Upper lobe of left lung (tissue), 4 donors: ENCODE data around the gene DLEC1.

Source experiments
- EP300 ChIP-seq, 4 donors: sonication (generic); formaldehyde crosslinking; IDR thresholded peaks; one replicate each; pipeline ENCODE4 v1.5.1; 2017; ENCODE audit warnings: antibody characterized with exemption in 4 of 4, control low read depth in 2 of 4
- POLR2A ChIP-seq, 4 donors: fragments of 450-650 bp; IDR thresholded peaks; one replicate each; pipeline ENCODE4 v1.5.1; 2016 to 2017; ENCODE audit warnings: antibody characterized with exemption in 4 of 4, mild to moderate bottlenecking in 2 of 4
- POLR2AphosphoS5 ChIP-seq, 2 donors: sonication (generic); formaldehyde crosslinking; IDR thresholded peaks; one replicate each; pipeline ENCODE4 v1.5.1; 2017; ENCODE audit warnings: antibody characterized with exemption in 2 of 2
- TF ChIP-seq, protein P1 (sequence below), 6 experiments: fragments of 450-650 bp in 4 of 6; fragments of 200-600 bp in 2 of 6; sonication (generic) in 2 of 6; IDR thresholded peaks; one replicate each; pipeline ENCODE4 v1.5.1; 2016 to 2019; ENCODE audit warnings: antibody characterized with exemption in 6 of 6

DNA sequence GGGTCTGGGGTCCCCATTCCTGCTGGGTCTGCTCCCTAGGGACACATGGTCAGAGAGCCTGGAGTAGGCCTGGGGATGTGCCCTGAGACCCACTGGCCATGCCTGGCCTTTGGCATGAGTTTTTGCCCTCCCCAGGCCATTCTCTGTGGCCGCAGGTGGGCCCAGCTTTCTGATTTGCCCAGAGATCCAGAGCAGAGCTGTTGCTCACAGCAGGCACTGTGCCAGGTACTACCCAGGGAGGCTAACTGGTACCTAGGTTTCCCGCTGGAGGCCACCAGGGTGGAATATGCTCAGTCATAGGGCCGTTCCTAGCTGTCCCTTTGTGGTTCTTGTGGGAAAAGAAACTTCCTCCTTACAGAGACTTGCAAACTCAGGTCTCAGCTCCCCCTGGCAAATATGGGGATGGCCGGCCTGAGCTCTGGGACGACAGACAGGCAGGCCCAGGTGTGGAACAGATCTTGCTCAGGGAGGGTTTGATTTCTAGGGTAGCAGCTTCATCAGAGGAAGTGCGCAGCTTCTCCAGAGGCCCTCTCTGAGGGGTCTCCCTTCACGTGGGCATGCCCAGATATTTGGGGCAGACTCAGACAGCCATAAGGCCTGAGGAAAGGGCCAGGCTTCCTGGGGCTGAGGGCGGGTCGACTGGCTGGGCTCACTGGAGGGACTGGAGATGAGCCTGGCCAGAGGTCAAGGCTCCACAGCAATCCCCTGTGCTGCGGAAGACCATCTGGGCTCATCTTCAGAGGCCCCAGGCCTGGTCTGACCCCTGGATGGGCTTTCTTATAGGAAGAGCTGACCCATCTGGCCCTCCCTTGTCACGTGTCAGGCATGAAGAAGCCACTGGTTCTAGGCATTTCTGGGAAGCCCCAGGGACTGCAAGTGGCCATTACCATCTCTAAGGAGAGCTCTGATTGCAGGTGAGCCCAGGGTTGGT is 69.9 kb downstream of the DLEC1 start:
- TF ChIP-seq POLR2A (IDR thresholded peaks at IDR 0.05) (no peak), POLR2AphosphoS5 (IDR thresholded peaks at IDR 0.05) (no peak), EP300 (IDR thresholded peaks at IDR 0.05) (no peak)
- TF ChIP-seq, protein P1, sequence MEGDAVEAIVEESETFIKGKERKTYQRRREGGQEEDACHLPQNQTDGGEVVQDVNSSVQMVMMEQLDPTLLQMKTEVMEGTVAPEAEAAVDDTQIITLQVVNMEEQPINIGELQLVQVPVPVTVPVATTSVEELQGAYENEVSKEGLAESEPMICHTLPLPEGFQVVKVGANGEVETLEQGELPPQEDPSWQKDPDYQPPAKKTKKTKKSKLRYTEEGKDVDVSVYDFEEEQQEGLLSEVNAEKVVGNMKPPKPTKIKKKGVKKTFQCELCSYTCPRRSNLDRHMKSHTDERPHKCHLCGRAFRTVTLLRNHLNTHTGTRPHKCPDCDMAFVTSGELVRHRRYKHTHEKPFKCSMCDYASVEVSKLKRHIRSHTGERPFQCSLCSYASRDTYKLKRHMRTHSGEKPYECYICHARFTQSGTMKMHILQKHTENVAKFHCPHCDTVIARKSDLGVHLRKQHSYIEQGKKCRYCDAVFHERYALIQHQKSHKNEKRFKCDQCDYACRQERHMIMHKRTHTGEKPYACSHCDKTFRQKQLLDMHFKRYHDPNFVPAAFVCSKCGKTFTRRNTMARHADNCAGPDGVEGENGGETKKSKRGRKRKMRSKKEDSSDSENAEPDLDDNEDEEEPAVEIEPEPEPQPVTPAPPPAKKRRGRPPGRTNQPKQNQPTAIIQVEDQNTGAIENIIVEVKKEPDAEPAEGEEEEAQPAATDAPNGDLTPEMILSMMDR (IDR thresholded peaks at IDR 0.05), result no peak
